Measurements from ENCODE around the gene RACK1.

The RACK1 gene

DNA sequence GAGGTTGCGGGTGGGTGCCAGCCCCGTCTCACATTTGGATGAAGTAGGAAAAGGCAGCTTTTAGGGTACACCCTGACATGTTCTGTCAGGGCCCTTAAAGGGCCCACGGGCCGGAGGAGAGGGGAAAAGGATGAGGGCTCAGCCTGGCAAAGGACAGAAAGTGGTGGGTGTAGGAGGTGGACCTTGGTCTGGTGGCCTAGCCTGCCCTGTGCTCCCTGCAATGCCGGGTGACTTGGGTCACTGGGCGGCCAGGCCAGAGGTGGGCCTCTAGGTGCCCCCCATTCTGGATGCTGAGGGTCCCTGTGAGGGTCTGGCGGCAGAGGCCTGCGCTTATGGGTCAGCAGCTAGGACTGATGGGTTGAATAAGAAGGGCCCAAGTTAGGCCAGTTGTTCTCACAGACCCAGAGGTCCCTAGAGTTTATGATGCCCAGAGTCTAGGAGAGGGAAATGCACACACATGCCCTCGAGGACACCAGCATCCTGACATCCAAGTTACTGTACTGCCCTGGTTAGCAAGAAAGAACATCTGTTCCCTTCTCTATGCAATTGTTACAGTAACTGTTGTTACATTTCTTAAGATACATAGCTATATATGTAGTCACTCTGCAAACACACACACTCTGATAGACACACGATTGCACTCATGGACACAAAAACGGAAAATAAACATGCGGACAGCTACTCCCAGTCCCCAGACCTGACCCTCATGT lies 51.2 kb downstream of the RACK1 start:
- no peak for DNase-seq

DNA sequence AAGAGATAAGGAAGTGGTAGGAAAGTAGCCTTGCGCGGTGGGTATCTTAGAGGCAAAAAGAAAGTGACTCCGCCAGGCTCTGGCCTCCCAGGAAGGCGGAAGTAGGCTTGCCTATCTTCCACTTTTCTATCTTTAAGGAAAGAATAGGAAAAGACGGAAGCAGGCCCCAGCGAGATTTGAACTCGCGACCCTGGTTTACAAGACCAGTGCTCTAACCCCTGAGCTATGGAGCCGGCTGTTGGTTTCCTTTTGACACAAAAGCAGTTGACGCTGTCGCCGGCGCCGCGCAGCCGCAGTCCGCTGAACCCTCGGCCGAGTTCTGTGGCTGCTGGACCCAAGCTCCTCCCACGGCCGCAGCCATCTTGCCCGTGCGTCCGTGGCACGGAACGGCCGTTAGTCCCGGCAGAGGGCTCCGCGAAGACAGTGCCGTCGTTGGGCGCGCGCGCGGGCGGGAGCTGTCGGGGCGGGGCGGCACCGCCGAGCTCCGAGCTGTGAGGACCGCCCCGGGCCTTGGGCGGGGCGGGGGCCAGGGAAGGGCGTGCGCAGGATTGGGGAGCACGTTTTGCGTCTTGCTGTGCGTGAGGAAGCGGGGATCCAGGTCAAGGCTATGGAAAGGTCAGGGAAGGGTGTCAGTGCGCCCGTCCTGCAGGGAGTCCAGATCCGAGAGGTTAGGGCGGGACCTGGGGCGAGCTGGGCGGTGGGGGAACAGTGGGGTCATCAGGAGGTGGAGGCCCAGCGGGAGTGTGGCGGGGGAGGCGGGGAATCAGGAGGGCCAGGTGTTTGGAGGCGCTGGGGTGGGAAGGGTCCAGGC lies 52.0 kb downstream of the RACK1 start:
- no peak for DNase-seq

DNA sequence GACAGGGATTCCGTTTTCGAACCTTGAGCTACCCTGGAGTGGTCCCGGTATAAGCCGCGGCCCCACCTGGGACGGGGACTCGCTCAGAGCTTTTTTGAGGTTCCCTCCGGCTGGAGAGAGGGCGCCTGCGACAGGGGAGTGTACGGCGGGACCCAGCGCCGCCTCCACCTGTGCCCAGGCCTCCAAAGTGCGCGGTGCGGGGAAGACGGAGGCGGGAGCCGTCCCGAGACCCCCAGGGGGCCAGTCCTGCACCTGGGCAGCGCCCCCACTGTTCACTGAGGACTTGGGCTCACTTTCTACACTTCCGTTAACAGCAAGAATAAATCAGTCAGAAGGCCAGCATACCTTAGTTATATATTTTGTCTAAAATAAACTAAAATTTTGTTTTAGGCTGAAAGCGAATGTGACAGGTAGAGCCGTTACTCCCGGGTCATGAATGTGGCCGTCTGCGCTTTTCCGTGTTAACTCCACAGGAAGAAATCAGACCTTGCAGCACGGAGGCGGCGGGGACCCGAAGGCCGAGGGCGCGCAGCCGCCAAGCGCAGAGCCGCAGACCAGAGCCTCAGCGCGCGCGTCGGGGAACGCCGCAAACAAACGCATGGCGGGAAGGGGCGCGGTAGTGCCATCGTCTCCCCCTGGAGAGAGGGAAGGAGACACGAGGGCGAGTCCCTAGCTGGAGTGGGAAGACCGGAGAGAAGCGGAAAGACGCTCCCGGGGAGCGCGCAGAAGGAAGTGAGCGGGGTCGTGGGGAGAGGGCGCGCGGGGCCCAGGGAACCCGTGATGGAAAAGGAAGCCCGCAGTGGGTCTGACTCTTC lies 52.8 kb downstream of the RACK1 start:
- DNase-seq: no peak

DNA sequence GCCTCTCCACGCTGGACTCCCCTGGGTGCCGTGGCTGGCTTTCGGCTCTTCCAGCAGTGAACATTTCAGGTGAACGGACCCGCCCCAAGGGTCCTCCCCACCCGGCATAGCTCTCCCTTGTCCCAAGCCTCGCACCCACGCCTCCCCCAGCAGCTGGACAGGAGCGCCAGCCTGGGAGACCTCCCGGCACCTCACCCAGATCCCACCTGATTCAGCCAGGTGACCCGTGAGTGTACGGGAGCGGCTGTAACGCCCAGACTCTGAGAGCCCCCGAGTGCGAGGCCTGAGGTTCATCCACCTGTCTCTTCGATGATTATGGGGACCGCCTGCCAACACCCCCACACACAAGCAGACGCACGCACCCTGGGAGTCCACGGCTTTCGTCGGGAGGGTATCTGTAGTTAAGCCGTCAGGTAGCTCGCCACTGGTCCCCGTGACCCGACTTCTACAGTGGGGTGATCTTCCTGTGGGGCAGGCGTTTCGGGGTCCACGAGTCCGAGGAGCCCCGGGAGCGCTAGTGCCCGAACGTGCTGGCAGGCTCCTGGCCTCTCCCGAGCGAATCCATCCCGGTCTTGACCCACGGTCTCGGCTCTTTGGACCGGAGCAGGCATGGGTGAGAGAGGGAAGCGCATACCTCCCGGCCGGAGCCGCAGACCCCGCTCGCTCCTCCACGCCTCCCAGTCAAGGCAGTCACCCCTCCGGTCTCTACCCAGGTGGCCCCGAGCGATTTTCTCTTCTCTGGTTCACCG lies 53.6 kb downstream of the RACK1 start:
- DNase-seq: no peak

DNA sequence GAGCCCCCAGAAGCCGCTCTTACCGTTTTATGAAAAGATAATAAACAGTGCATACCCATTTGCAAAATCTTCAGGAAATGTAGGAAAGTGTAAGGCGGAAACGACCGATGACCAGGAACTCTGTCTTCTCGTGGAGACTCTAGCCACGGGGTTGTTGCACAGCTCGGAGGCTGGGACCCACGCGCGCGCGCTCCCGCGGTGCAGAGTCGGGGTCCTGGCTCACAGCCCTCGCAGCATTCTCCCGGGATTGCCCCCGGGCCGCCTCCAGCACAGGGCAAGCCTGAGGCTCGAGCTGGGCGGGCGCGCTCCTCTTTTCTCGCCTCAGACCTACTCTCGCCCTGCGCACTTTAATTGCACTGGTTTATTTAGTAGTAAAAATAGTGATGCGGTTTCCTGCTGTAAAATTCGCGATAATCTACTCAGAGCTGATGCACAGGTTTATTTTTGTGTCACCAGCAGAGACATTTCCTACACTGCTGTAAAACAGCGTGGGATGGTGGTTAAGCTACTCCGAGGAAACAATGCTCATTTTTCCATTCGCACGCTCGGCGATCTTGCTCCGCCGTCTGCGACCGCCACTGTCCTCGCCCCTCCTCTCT lies 54.2 kb downstream of the RACK1 start:
- DNase-seq: no peak

DNA sequence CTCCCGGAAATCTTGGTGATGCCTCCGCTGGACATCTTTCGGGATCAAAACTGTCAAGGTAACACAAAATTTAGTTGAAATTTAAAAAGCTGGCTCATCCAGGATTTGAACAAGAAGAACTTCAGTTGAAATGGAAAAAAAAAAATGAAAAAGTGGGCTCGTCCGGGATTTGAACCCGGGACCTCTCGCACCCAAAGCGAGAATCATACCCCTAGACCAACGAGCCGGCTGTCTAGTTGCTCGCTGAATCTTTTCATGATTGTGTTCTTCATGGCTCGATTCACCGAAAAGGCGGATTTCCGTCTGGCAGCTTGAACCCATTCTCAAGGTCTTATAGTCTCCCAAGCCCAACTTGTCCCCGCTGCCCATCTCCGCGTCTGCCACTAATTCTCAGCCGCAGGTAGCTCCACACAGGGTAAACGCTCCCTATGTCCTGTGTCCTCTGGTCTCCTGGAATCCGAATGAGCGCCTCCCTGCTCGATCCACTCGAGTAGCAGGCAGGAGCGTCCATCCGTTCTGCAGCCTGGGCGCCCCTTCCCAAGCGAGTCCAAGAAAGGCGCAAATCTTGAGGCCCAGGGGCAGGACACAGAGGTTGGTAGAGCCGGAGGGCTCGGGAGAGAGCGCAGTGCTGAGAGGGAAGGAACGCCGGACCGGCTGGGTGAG lies 54.9 kb downstream of the RACK1 start:
- DNase-seq: no peak

DNA sequence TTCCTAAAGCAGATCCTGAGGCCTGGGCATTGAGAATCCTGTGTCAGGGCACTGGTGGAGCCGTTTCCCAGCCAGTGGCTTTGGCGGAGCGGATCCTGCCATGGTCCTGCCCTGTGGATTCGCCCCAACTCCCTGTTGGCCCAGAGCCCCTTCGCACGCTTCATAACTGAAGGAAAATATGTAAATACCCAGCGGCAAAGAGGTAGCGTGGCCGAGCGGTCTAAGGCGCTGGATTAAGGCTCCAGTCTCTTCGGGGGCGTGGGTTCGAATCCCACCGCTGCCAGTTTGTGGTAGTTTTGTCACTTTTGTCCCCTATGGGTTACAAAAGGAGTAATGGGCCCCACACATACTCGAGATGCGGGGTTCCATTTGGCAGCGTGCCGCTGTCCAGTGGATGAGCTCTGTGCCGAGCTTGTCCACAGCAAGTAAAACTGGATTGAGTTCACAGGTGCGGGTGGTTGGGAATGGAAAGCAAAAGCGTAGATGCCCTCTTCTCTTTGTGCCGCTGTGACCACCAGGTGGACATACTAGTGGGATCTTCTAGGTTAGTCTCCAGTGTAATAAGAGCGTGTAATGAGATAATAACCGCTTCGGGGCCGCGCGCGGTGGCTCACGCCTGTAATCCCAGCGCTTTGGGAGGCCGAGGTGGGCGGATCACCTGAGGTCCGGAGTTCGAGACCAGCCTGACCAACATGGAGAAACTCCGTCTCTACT lies 56.0 kb downstream of the RACK1 start:
- DNase-seq: no peak

DNA sequence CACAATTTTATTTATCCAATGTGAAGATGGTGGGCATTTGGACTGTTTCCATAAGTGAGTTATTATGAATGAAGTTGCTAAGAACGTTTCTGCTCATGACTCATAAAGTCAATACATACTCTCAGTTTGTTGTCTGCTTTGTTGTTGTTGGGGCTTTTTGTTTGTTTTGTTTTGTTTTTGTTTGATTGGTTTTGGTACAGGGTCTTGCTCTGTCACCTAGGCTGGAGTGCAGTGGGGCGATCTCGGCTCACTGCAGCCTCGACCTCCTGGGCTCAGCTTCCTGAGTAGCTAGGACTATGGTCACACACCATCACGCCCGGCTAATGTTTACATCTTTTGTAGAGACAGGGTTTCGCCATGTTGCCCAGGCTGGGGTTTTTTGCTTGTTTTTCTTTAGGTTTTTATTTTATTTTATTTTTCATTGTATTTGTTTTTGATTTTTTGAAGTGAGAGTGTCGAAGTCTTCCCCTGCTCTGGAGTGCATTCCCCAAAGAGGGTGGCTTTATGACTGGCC lies 56.7 kb downstream of the RACK1 start:
- DNase-seq: no peak

All from NCI-H1417 treated with DMSO at 0.1 percent for 48 hours (cell line).